HUES64 (cell line): ENCODE measurements around the gene RNF11.
"Not testable (repeated sequence)": the region's sequence is repeated elsewhere in the genome, so short reads cannot be mapped to it uniquely, and the experiment has no call there.

Experiments used
- H3K27ac ChIP-seq: 2 replicates; pipeline ENCODE4 v1.7.0; 2013; ENCODE audit warnings: low read depth, low read length, inconsistent platforms
- H3K27me3 ChIP-seq: 2 replicates; pipeline ENCODE4 v1.6.1; 2013; ENCODE audit warnings: mild to moderate bottlenecking, low read length; ENCODE audit not compliant: insufficient read depth
- H3K36me3 ChIP-seq: 2 replicates; pipeline ENCODE4 v1.6.1; 2013; ENCODE audit warnings: mild to moderate bottlenecking, low read length; ENCODE audit not compliant: insufficient read depth
- H3K4me1 ChIP-seq: 2 replicates; pipeline ENCODE4 v1.6.1; 2013; ENCODE audit warnings: mild to moderate bottlenecking, low read length, moderate library complexity; ENCODE audit not compliant: insufficient read depth
- H3K4me3 ChIP-seq: 2 replicates; pipeline ENCODE4 v1.5.1; 2013; ENCODE audit warnings: mild to moderate bottlenecking, low read length, moderate library complexity
- H3K9ac ChIP-seq: 2 replicates; pipeline ENCODE4 v1.6.1; 2013; ENCODE audit warnings: mild to moderate bottlenecking, low read depth, low read length
- H3K9me3 ChIP-seq: 2 replicates; pipeline ENCODE4 v1.6.1; 2013; ENCODE audit warnings: low read depth, low read length; ENCODE audit not compliant: insufficient read depth
- WGBS: fragments of 150-250, 120-280 bp; methylation state at CpG from one replicate; pipeline ENCODE4 v1.1.7; 2013; ENCODE audit warnings: missing lambda C conversion rate; 5-methylcytosine and 5-hydroxymethylcytosine counted together

Gene RNF11

GRCh38 chr1:51214615-51215131 is 21.4 kb upstream of the RNF11 start:
- Histone ChIP-seq H3K36me3 (no peaks in the 10 kb centered on the region), H3K4me1 (no peaks in the 10 kb centered on the region), H3K27ac (no peak overlapping the region), H3K4me3 (no peak overlapping the region), H3K9me3 (no peaks in the 10 kb centered on the region), H3K9ac (no peak overlapping the region), H3K27me3 (no peaks in the 10 kb centered on the region)
- 86% methylated on average over 7 of the region's 7 CpGs for WGBS

GRCh38 chr1:51215169-51215568 is 20.9 kb upstream of the RNF11 start:
- Histone ChIP-seq H3K9me3 (no peaks in the 10 kb centered on the region), H3K4me3 (no peak overlapping the region), H3K27ac (no peak overlapping the region), H3K9ac (no peak overlapping the region), H3K36me3 (no peaks in the 10 kb centered on the region), H3K27me3 (no peaks in the 10 kb centered on the region), H3K4me1 (no peaks in the 10 kb centered on the region)
- 100% methylated on average over 1 of the region's 1 CpG for WGBS

GRCh38 chr1:51216631-51217030 is 19.4 kb upstream of the RNF11 start:
- Histone ChIP-seq H3K9ac (no peak overlapping the region), H3K4me3 (no peak overlapping the region)

GRCh38 chr1:51217101-51217500 is 19.0 kb upstream of the RNF11 start:
- Histone ChIP-seq H3K4me1 (no peaks in the 10 kb centered on the region), H3K27me3 (no peaks in the 10 kb centered on the region), H3K9me3 (no peaks in the 10 kb centered on the region), H3K27ac (no peak overlapping the region), H3K4me3 (no peak overlapping the region), H3K36me3 (no peaks in the 10 kb centered on the region), H3K9ac (no peak overlapping the region)
- WGBS = 85% methylated on average over 2 of the region's 2 CpGs

More at GRCh38 chr1:51216631-51217030, 19.4 kb upstream of the RNF11 start:
- no peak overlapping the region for H3K27ac ChIP-seq
- H3K36me3 ChIP-seq = no peaks in the 10 kb centered on the region
- no peaks in the 10 kb centered on the region for H3K27me3 ChIP-seq
- no peaks in the 10 kb centered on the region for H3K9me3 ChIP-seq
- 88% methylated on average over 3 of the region's 4 CpGs for WGBS
- H3K4me1 ChIP-seq = no peaks in the 10 kb centered on the region

DNA sequence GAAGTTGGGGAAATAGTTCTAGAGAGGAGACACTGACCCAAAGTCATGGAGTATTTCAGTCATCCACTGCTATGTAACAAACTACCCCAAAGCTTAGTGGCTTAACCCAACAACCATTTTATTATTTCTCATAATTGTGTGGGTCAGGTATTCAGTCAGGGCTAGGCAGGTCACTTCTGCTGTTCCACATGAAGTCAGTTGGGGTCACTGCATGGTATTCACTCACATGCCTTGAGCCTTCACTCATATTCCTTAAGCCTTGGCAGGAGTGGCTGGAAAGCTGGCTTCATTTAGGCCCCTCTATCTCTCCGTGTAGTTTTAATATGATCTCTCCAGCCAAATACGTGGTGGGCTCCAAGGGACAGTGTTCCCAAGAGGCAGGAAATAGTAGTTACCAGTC is 17.5 kb upstream of the RNF11 start:
- Histone ChIP-seq H3K9ac (no peak overlapping the region), H3K36me3 (no peaks in the 10 kb centered on the region), H3K27ac (no peak overlapping the region), H3K27me3 (no peaks in the 10 kb centered on the region), H3K4me3 (no peak overlapping the region), H3K4me1 (no peaks in the 10 kb centered on the region), H3K9me3 (no peaks in the 10 kb centered on the region)
- 92% methylated on average over 2 of the region's 2 CpGs for WGBS

DNA sequence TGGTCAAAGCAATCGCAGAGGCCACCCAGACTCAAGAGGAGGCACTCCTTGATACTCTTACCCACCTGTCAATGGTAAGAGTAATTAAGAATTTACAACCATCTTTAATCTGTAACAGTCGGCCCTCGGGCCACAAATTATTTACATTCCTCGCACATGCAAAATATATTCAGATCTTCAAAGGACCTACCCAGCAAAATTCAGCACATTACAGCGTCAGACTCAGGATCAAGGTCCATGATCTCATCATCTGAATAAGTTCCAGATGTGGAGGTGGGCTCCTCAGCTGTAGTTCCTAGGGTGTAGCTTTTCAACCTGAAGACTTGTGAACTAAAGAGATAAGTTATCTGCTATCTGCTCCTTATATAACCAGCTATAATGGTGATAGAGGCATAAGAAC is 17.1 kb upstream of the RNF11 start:
- H3K36me3 ChIP-seq = no peaks in the 10 kb centered on the region
- no peaks in the 10 kb centered on the region for H3K9me3 ChIP-seq
- H3K9ac ChIP-seq = no peak overlapping the region
- H3K27ac ChIP-seq = no peak overlapping the region
- H3K4me3 ChIP-seq = no peak overlapping the region
- no peaks in the 10 kb centered on the region for H3K27me3 ChIP-seq
- H3K4me1 ChIP-seq = no peaks in the 10 kb centered on the region
- 93% methylated on average over 5 of the region's 5 CpGs for WGBS

- 98% methylated on average over 3 of the region's 3 CpGs for WGBS
- H3K36me3 ChIP-seq, H3K4me3 ChIP-seq, H3K9me3 ChIP-seq, H3K4me1 ChIP-seq, H3K27me3 ChIP-seq, H3K27ac ChIP-seq, H3K9ac ChIP-seq: not testable (repeated sequence)
Measured at GRCh38 chr1:51221529-51221928, 14.5 kb upstream of the RNF11 start.

DNA sequence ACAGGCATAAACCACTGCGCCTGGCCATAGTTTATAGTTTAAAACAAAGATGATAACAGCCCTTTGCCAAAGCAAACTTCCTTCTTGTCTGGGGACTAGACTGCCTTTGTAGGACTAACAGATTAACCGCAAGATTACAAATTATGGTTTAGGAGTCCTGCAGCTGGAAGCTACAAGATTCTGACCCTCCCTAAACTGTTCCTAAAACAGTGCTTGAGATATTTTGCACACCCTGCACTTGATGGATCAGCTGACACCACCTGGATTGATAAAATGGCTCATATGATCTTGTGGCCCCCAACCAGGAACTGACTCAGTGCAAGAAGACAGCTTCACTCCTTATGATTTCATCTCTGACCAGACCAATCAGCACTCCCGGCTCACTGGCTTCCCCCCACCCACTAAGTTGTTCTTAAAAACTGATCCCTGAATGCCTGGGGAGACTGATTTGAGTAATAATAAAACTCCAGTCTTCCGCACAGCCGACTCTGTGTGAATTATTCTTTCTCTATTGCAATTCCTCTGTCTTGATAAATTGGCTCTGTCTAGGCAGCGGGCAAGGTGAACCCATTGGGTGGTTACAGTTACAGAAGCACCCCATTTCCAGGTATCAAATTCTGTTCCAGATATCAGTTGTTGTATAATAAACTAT is 13.8 kb upstream of the RNF11 start:
- no peak overlapping the region for H3K4me3 ChIP-seq
- H3K4me1 ChIP-seq = 0 out of 2 replicates have a peak, but pooled peaks cover 2% of the 10 kb centered on the region
- H3K27me3 ChIP-seq = no peaks in the 10 kb centered on the region
- H3K36me3 ChIP-seq = no peaks in the 10 kb centered on the region
- no peak overlapping the region for H3K27ac ChIP-seq
- no peak overlapping the region for H3K9ac ChIP-seq
- H3K9me3 ChIP-seq = no peaks in the 10 kb centered on the region
- WGBS = 97% methylated on average over 6 of the region's 6 CpGs

DNA sequence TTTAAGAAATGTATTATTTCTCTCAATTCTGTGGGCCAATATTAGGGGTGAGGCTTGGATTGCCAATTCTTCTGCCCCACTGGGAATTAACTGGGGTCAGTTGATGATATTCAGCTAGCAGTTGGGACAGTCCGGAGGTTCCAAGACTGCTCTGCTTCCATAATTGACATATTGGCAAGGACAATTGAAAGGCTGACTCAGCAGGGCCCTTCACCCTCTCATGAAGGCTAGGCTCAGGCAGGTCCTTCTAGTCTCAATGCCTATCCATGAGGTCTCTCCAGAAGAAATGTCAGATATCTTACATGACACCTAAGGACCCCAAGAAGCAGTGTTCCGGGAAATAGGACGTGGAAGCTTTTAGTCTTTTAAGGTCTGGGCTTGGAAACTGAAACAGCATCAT is 13.3 kb upstream of the RNF11 start:
- WGBS = 97% methylated on average over 3 of the region's 3 CpGs
- Histone ChIP-seq H3K9ac (no peak overlapping the region), H3K36me3 (no peaks in the 10 kb centered on the region), H3K4me3 (no peak overlapping the region), H3K9me3 (no peaks in the 10 kb centered on the region), H3K4me1 (0 out of 2 replicates have a peak, but pooled peaks cover 3% of the 10 kb centered on the region), H3K27ac (no peak overlapping the region), H3K27me3 (no peaks in the 10 kb centered on the region)

DNA sequence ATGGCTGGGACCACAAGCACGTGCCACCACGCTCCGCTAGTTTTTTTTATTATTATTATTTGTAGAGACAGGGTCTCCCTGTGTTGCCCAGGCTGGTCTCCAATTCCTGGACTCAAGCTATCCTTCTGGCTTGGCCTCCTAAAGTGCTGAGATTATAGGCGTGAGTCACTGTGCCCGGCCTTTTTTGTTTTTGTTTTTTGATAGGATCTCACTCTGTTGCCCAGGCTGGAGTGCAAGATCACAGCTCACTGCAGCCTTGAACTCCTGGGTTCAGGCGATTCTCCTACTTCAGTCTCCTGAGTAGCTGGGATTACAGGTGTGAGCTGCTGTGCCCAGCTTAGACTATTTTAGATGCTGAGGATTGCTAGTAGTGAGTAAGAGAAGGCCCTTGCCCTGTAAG is 11.8 kb upstream of the RNF11 start:
- Histone ChIP-seq H3K36me3 (no peaks in the 10 kb centered on the region), H3K27me3 (no peaks in the 10 kb centered on the region), H3K4me3 (no peak overlapping the region), H3K9ac (no peak overlapping the region), H3K9me3 (no peaks in the 10 kb centered on the region), H3K27ac (no peak overlapping the region), H3K4me1 (0 out of 2 replicates have a peak, but pooled peaks cover 3% of the 10 kb centered on the region)
- WGBS = 91% methylated on average over 6 of the region's 6 CpGs

GRCh38 chr1:51227231-51227960 is 8.7 kb upstream of the RNF11 start:
- not testable (repeated sequence) for H3K4me1 ChIP-seq, H3K27ac ChIP-seq, H3K27me3 ChIP-seq, H3K9ac ChIP-seq, H3K9me3 ChIP-seq, H3K4me3 ChIP-seq, H3K36me3 ChIP-seq
- 80% methylated on average over 14 of the region's 15 CpGs for WGBS
